Measurements from ENCODE around the gene PDE8A. TPM values are rescaled to one million over a fixed set of nuclear protein-coding genes. Genes with fewer than 3 reads are reported as not detected.

PDE8A gene
- total and polyA plus RNA-seq, 2 experiments from 2014 or later = 5.6 to 7.5 TPM

- TF ChIP-seq REST (IDR thresholded peaks at IDR 0.05; ENCODE audit: unreplicated experiment) (no peak), CTCF (conservative IDR thresholded peaks at IDR 0.05; ENCODE audit: low read depth in 2 of 2) (no peak), ZNF114 (CRISPR knock-in tag; IDR thresholded peaks at IDR 0.05) (no peak), EZH2 (IDR thresholded peaks at IDR 0.05; ENCODE audit: low read depth, unreplicated experiment) (no peak), CREB1 (CRISPR knock-in tag; IDR thresholded peaks at IDR 0.05; ENCODE audit: low read depth) (no peak), EZH2phosphoT487 (IDR thresholded peaks at IDR 0.05; ENCODE audit: unreplicated experiment) (no peak), ZNF331 (CRISPR knock-in tag; IDR thresholded peaks at IDR 0.05; ENCODE audit: low read depth) (no peak), STAT1 (IDR thresholded peaks at IDR 0.05; ENCODE audit: unreplicated experiment) (no peak), NANOG (IDR thresholded peaks at IDR 0.05; ENCODE audit: borderline replicate concordance) (no peak)
Observed at GRCh38 chr15:84949845-84950569, 31.6 kb upstream of the PDE8A start (continued).

GRCh38 chr15:84950570-84951111 is 31.0 kb upstream of the PDE8A start:
- H4K20me1 ChIP-seq (replicated peaks; ENCODE audit: insufficient read depth) = no peaks in the 10 kb centered on the region
- no peak overlapping the region for H2AFZ ChIP-seq
- no peak overlapping the region for H3K4me2 ChIP-seq
- H3K27ac Mint-ChIP-seq = no peak overlapping the region
- H3K79me2 ChIP-seq (replicated peaks; ENCODE audit: insufficient read depth) = no peaks in the 10 kb centered on the region
- H3K27ac ChIP-seq (ENCODE audit: low read depth) = no peak overlapping the region
- ATAC-seq (no peak), DNase-seq (ENCODE audit: low spot score) (no peak)
- H3F3A ChIP-seq (replicated peaks; ENCODE audit: low read depth) = no peaks in the 10 kb centered on the region
- H3K4me1 ChIP-seq (ENCODE audit: insufficient read depth) = peaks cover 2% of the 10 kb centered on the region; the same call in 1 of the 2 replicates
- TF ChIP-seq EZH2 (IDR thresholded peaks at IDR 0.05; ENCODE audit: low read depth, unreplicated experiment) (no peak), ZNF462 (CRISPR knock-in tag; IDR thresholded peaks at IDR 0.05) (no peak)
- H3K4me3 ChIP-seq = no peak overlapping the region
- H3K36me3 Mint-ChIP-seq (ENCODE audit: low read depth) = no peaks in the 10 kb centered on the region
- H3K4me3 Mint-ChIP-seq = no peak overlapping the region
- H3K36me3 ChIP-seq (ENCODE audit: insufficient read depth) = no peaks in the 10 kb centered on the region
- H3K4me1 Mint-ChIP-seq = peaks cover 11% of the 10 kb centered on the region; the same call in 2 of the 3 replicates
- H3K27me3 Mint-ChIP-seq (ENCODE audit: insufficient read depth, low read depth, poor library complexity) = peaks cover 3% of the 10 kb centered on the region
- H3K27me3 ChIP-seq (ENCODE audit: insufficient read depth) = no peaks in the 10 kb centered on the region
- H3K9me2 ChIP-seq (ENCODE audit: insufficient read depth) = no peaks in the 10 kb centered on the region
- no peaks in the 10 kb centered on the region for H3K9me3 Mint-ChIP-seq
